ENCODE results near the gene TSPAN5.
A peak's percentile ranks its signal among the peaks of the same experiment; 100 is the strongest.

Gene TSPAN5

DNA sequence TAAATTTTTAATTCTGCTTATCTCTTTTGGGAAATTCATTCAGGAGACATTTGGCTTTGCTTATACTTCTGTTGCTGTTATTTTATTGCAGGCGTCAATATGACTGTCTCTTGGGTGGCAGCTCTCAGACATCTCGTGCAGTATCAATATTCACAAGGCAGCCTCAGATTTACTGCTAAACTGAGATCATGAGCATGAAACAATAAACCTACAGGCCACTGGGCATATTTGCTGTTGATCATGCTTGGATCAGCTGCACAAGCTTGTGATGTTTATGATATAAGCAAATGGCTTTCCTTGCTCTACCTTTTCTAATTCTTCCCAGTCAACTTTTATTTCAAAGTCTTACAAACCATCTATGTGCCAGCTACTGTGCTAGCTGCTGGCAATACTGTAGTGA is 39.2 kb downstream of the TSPAN5 start:
- CTCF ChIA-PET, result interaction anchor here (0.6 kb wide), 1 partner anchor 13 kb away, joined by 4 read pairs; no protein-coding TSS in a partner anchor

DNA sequence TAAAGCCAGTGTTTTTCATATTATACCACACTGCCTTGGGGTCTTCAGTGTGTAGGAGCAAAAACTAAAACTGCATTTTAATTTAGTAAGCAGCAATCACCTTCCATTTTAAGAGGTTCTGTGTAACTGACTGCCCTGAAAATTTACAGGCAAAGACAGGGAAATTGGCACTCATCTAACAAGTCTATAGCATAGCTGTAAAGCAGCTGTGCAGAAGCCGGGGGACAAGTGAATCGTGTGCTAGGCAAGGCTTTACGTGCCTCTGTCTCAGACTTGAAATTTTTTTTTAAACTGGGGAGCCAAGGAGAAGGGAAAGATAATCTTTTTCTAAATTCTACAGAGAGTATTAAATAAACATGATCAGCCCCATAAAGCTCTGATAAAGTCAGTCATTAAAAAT is 39.7 kb downstream of the TSPAN5 start:
- CTCF ChIA-PET, result no interaction called here
- TF ChIP-seq ZNF211 (tag by site-specific recombination; IDR thresholded peaks at IDR 0.05; ENCODE audit: low read depth) (no peak), ZNF214 (tag by site-specific recombination; IDR thresholded peaks at IDR 0.05; ENCODE audit: borderline replicate concordance) (no peak), ZBTB17 (tag by site-specific recombination; IDR thresholded peaks at IDR 0.05) (no peak), HOXA7 (CRISPR knock-in tag; IDR thresholded peaks at IDR 0.05; ENCODE audit: borderline replicate concordance) (no peak), ZNF623 (tag by site-specific recombination; IDR thresholded peaks at IDR 0.05) (no peak)
- TF ChIP-seq, protein P1, sequence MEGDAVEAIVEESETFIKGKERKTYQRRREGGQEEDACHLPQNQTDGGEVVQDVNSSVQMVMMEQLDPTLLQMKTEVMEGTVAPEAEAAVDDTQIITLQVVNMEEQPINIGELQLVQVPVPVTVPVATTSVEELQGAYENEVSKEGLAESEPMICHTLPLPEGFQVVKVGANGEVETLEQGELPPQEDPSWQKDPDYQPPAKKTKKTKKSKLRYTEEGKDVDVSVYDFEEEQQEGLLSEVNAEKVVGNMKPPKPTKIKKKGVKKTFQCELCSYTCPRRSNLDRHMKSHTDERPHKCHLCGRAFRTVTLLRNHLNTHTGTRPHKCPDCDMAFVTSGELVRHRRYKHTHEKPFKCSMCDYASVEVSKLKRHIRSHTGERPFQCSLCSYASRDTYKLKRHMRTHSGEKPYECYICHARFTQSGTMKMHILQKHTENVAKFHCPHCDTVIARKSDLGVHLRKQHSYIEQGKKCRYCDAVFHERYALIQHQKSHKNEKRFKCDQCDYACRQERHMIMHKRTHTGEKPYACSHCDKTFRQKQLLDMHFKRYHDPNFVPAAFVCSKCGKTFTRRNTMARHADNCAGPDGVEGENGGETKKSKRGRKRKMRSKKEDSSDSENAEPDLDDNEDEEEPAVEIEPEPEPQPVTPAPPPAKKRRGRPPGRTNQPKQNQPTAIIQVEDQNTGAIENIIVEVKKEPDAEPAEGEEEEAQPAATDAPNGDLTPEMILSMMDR (tag by site-specific recombination; IDR thresholded peaks at IDR 0.05), result no peak
- TF ChIP-seq, protein P2, sequence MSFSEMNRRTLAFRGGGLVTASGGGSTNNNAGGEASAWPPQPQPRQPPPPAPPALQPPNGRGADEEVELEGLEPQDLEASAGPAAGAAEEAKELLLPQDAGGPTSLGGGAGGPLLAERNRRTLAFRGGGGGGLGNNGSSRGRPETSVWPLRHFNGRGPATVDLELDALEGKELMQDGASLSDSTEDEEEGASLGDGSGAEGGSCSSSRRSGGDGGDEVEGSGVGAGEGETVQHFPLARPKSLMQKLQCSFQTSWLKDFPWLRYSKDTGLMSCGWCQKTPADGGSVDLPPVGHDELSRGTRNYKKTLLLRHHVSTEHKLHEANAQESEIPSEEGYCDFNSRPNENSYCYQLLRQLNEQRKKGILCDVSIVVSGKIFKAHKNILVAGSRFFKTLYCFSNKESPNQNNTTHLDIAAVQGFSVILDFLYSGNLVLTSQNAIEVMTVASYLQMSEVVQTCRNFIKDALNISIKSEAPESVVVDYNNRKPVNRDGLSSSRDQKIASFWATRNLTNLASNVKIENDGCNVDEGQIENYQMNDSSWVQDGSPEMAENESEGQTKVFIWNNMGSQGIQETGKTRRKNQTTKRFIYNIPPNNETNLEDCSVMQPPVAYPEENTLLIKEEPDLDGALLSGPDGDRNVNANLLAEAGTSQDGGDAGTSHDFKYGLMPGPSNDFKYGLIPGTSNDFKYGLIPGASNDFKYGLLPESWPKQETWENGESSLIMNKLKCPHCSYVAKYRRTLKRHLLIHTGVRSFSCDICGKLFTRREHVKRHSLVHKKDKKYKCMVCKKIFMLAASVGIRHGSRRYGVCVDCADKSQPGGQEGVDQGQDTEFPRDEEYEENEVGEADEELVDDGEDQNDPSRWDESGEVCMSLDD (tag by site-specific recombination; IDR thresholded peaks at IDR 0.05), result no peak
- H3K4me1 ChIP-seq (ENCODE audit: control insufficient read depth, insufficient read depth, low read length), result peaks cover 5% of the 10 kb centered on the region
- H3K9me3 ChIP-seq (ENCODE audit: control insufficient read depth, insufficient read depth, low read depth, low read length), result no peaks in the 10 kb centered on the region
- POLR2A ChIA-PET, result no interaction called here
- H3K27ac ChIP-seq (ENCODE audit: extremely low read depth, low read depth, low read length), result no peak overlapping the region
- H3K4me3 ChIP-seq (ENCODE audit: low read depth, low read length), result no peak overlapping the region
- H3K36me3 ChIP-seq (ENCODE audit: control insufficient read depth in 2 of 2, insufficient read depth in 1 of 2, low read length in 2 of 2), result no peaks in the 10 kb centered on the region

More for the DNA sequence above, 39.2 kb downstream of the TSPAN5 start:
- POLR2A ChIA-PET, result no interaction called here
- Histone ChIP-seq H3K4me1 (ENCODE audit: control insufficient read depth, insufficient read depth, low read length) (peaks cover 5% of the 10 kb centered on the region), H3K36me3 (ENCODE audit: control insufficient read depth in 2 of 2, insufficient read depth in 1 of 2, low read length in 2 of 2) (no peaks in the 10 kb centered on the region), H3K27ac (ENCODE audit: extremely low read depth, low read depth, low read length) (no peak overlapping the region), H3K4me3 (ENCODE audit: low read depth, low read length) (no peak overlapping the region), H3K9me3 (ENCODE audit: control insufficient read depth, insufficient read depth, low read depth, low read length) (no peaks in the 10 kb centered on the region)
- TF ChIP-seq TRIM28 (IDR thresholded peaks at IDR 0.05; ENCODE audit: borderline replicate concordance, low read length), result peak; percentile 49; the same call in 1 of the 2 replicates
- TF ChIP-seq, protein P3, sequence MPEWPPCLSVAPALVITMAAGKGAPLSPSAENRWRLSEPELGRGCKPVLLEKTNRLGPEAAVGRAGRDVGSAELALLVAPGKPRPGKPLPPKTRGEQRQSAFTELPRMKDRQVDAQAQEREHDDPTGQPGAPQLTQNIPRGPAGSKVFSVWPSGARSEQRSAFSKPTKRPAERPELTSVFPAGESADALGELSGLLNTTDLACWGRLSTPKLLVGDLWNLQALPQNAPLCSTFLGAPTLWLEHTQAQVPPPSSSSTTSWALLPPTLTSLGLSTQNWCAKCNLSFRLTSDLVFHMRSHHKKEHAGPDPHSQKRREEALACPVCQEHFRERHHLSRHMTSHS (tag by site-specific recombination; IDR thresholded peaks at IDR 0.05), result no peak
- peak; percentile 25; the same call in 1 of the 2 replicates for TF ChIP-seq ZNF335 (tag by site-specific recombination; conservative IDR thresholded peaks at IDR 0.05)
- peak; percentile 83 for TF ChIP-seq FEZF1 (tag by site-specific recombination; IDR thresholded peaks at IDR 0.05)
- TF ChIP-seq OSR2 (tag by site-specific recombination; IDR thresholded peaks at IDR 0.05), result 0 out of 2 replicates have a peak, but pooled peaks have one; percentile 48
- TF ChIP-seq, protein P4, sequence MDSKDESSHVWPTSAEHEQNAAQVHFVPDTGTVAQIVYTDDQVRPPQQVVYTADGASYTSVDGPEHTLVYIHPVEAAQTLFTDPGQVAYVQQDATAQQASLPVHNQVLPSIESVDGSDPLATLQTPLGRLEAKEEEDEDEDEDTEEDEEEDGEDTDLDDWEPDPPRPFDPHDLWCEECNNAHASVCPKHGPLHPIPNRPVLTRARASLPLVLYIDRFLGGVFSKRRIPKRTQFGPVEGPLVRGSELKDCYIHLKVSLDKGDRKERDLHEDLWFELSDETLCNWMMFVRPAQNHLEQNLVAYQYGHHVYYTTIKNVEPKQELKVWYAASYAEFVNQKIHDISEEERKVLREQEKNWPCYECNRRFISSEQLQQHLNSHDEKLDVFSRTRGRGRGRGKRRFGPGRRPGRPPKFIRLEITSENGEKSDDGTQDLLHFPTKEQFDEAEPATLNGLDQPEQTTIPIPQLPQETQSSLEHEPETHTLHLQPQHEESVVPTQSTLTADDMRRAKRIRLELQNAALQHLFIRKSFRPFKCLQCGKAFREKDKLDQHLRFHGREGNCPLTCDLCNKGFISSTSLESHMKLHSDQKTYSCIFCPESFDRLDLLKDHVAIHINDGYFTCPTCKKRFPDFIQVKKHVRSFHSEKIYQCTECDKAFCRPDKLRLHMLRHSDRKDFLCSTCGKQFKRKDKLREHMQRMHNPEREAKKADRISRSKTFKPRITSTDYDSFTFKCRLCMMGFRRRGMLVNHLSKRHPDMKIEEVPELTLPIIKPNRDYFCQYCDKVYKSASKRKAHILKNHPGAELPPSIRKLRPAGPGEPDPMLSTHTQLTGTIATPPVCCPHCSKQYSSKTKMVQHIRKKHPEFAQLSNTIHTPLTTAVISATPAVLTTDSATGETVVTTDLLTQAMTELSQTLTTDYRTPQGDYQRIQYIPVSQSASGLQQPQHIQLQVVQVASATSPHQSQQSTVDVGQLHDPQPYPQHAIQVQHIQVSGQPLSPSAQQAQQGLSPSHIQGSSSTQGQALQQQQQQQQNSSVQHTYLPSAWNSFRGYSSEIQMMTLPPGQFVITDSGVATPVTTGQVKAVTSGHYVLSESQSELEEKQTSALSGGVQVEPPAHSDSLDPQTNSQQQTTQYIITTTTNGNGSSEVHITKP (tag by site-specific recombination; IDR thresholded peaks at IDR 0.05), result no peak
- no peak for TF ChIP-seq ZNF621 (tag by site-specific recombination; IDR thresholded peaks at IDR 0.05)
- no peak for TF ChIP-seq OVOL3 (tag by site-specific recombination; IDR thresholded peaks at IDR 0.05)

Data from HEK293 (cell line).